HCT116 (cell line): Measurements from ENCODE around the gene INPP5E. TPM values are rescaled to one million over a fixed set of nuclear protein-coding genes. Genes with fewer than 3 reads are reported as not detected.

ENCODE experiments used
- ATAC-seq: fragments of 200-7000 bp; cut with Tn5 transposase; 2 replicates; pipeline ENCODE4 v1.9.1; 2020; ENCODE audit warnings: mild to moderate bottlenecking, moderate library complexity
- BruUV-seq: library from RNA; stranded (reverse); fragments of 400-500 nt; replicated peaks from 2 replicates; lab custom pipeline; 2021; lab: Mats Ljungman, UMichigan
- CTCF ChIA-PET: fragments of 300-600 bp; sonication (Branson Sonifier 250); formaldehyde crosslinking; loops from one replicate; lab custom pipeline; 2021; ENCODE audit warnings: antibody characterized with exemption; lab: Charles Lee
- POLR2A ChIA-PET: fragments of 300-600, 350-600 bp; sonication (Branson Sonifier 250); formaldehyde crosslinking; loops from one replicate; lab custom pipeline; 2021; ENCODE audit warnings: antibody characterized with exemption; lab: Charles Lee
- RAD21 ChIA-PET, 2 experiments: fragments of 300-600 bp; sonication (Branson Sonifier 250); formaldehyde crosslinking; loops; one replicate each; lab custom pipeline; 2023; ENCODE audit warnings: low total read pairs in 2 of 2; ENCODE audit not compliant: uncharacterized antibody in 2 of 2, unreplicated experiment in 2 of 2, low non-redundant PET in 1 of 2; lab: Charles Lee
- DNase-seq: peaks from one replicate; pipeline ENCODE4 v3.0.0-alpha.2; 2010; ENCODE audit warnings: low read depth, low spot score
- H2AFZ ChIP-seq: fragments of 200-600 bp; shearing (Covaris generic), sonication (generic); 2 replicates; pipeline ENCODE4 v1.6.1; 2017; ENCODE audit warnings: low read depth, mixed run types, mixed read lengths, antibody characterized with exemption, low read length; ENCODE audit not compliant: poor library complexity, severe bottlenecking
- H3K27ac ChIP-seq: 2 replicates; pipeline ENCODE4 v1.5.1; 2012; ENCODE audit warnings: low read depth, low read length
- H3K27me3 ChIP-seq: fragments of 200-600 bp; sonication (generic); 2 replicates; pipeline ENCODE4 v1.6.1; 2016; ENCODE audit warnings: mixed run types, low read length, mixed read lengths; ENCODE audit not compliant: insufficient read depth
- H3K36me3 ChIP-seq, 2 experiments: fragments of 200-500 bp in 1 of 2; fragments of 200-600 bp in 1 of 2; sonication (Bioruptor generic) in 1 of 2; sonication (generic) in 1 of 2; 2 replicates each; pipeline versions ENCODE4 v1.5.1 to v1.6.1; 2014 to 2016; ENCODE audit warnings: low read length in 2 of 2, inconsistent platforms in 1 of 2, mixed read lengths in 1 of 2, mixed run types in 1 of 2; ENCODE audit not compliant: insufficient read depth in 2 of 2, control insufficient read depth in 1 of 2
- H3K4me1 ChIP-seq, 2 experiments: fragments of 200-600 bp in 1 of 2; sonication (generic) in 1 of 2; 2 replicates each; pipeline versions ENCODE4 v1.5.1 to v1.6.1; 2012 to 2017; ENCODE audit warnings: low read length in 2 of 2, inconsistent platforms in 1 of 2, mild to moderate bottlenecking in 1 of 2, mixed read lengths in 1 of 2, mixed run types in 1 of 2, moderate library complexity in 1 of 2; ENCODE audit not compliant: insufficient read depth in 2 of 2, control insufficient read depth in 1 of 2
- H3K4me2 ChIP-seq: fragments of 200-600 bp; sonication (generic); 2 replicates; pipeline ENCODE4 v1.6.1; 2017; ENCODE audit warnings: mixed run types, low read length, mixed read lengths
- H3K4me3 ChIP-seq, 2 experiments: fragments of 200-600 bp in 1 of 2; sonication (generic) in 1 of 2; replicated peaks in 1 of 2; 2 replicates each; pipeline ENCODE4 v1.5.1; 2011 to 2016; ENCODE audit warnings: low read length in 2 of 2, control low read depth in 1 of 2, low read depth in 1 of 2, mild to moderate bottlenecking in 1 of 2, mixed read lengths in 1 of 2, mixed run types in 1 of 2
- H3K79me2 ChIP-seq: fragments of 200-600 bp; sonication (generic); 2 replicates; pipeline ENCODE4 v1.6.1; 2017; ENCODE audit warnings: mild to moderate bottlenecking, mixed run types, low read length, moderate library complexity, mixed read lengths; ENCODE audit not compliant: insufficient read depth
- H3K9ac ChIP-seq: fragments of 200-600 bp; sonication (generic); 2 replicates; pipeline ENCODE4 v1.6.1; 2016; ENCODE audit warnings: low read length, mixed read lengths
- H3K9me2 ChIP-seq: fragments of 200-600 bp; sonication (generic), shearing (Covaris generic); 2 replicates; pipeline ENCODE4 v1.6.1; 2017; ENCODE audit warnings: mixed run types, mild to moderate bottlenecking, moderate library complexity; ENCODE audit not compliant: insufficient read depth
- H3K9me3 ChIP-seq, 2 experiments: fragments of 200-500 bp in 1 of 2; fragments of 200-600 bp in 1 of 2; sonication (Bioruptor generic) in 1 of 2; sonication (generic) in 1 of 2; 2 replicates each; pipeline ENCODE4 v1.6.1; 2014 to 2017; ENCODE audit warnings: low read length in 2 of 2, mixed read lengths in 2 of 2, inconsistent platforms in 1 of 2, low read depth in 1 of 2, mild to moderate bottlenecking in 1 of 2, mixed run types in 1 of 2, moderate library complexity in 1 of 2; ENCODE audit not compliant: control insufficient read depth in 1 of 2, insufficient read depth in 1 of 2
- H4K20me1 ChIP-seq: fragments of 200-600 bp; sonication (generic), shearing (Covaris generic); 2 replicates; pipeline ENCODE4 v1.6.1; 2017; ENCODE audit warnings: mixed run types, mild to moderate bottlenecking, moderate library complexity; ENCODE audit not compliant: insufficient read depth
- EGR1 ChIP-seq: IDR thresholded peaks from 2 replicates; pipeline ENCODE4 v1.6.1; 2012; ENCODE audit warnings: low read depth
- ELF1 ChIP-seq: IDR thresholded peaks from 2 replicates; pipeline ENCODE4 v1.6.1; 2012; ENCODE audit warnings: low read depth, borderline replicate concordance
- EZH2phosphoT487 ChIP-seq: fragments of 200-600 bp; IDR thresholded peaks from 2 replicates; pipeline ENCODE4 v1.6.1; 2018; ENCODE audit warnings: antibody characterized with exemption, borderline replicate concordance
- JUND ChIP-seq: IDR thresholded peaks from 2 replicates; pipeline ENCODE4 v1.6.1; 2012
- POLR2A ChIP-seq: IDR thresholded peaks from 2 replicates; pipeline ENCODE4 v1.7.0; 2011; ENCODE audit warnings: borderline replicate concordance; ENCODE audit not compliant: insufficient read depth, insufficient read length; ENCODE audit errors: extremely low read depth
- POLR2AphosphoS5 ChIP-seq: IDR thresholded peaks from 2 replicates; pipeline ENCODE4 v1.6.1; 2011; ENCODE audit warnings: mild to moderate bottlenecking, low read depth, low read length, moderate library complexity
- RAD21 ChIP-seq: IDR thresholded peaks from 2 replicates; pipeline ENCODE4 v1.6.1; 2012; ENCODE audit warnings: low read depth, mild to moderate bottlenecking
- SRF ChIP-seq: IDR thresholded peaks from 2 replicates; pipeline ENCODE4 v1.6.1; 2012; ENCODE audit warnings: low read depth
- TCF7L2 ChIP-seq: IDR thresholded peaks from 2 replicates; pipeline ENCODE4 v1.7.0; 2011; ENCODE audit warnings: borderline replicate concordance, inconsistent platforms; ENCODE audit not compliant: insufficient read depth, insufficient read length; ENCODE audit errors: extremely low read depth
- YY1 ChIP-seq: IDR thresholded peaks from 2 replicates; pipeline ENCODE4 v1.6.1; 2011; ENCODE audit warnings: low read length, low read depth, moderate library complexity, mild to moderate bottlenecking; ENCODE audit not compliant: insufficient replicate concordance; ENCODE audit errors: extremely low read depth
- ZFX ChIP-seq: fragments of 450-650 bp; IDR thresholded peaks from 2 replicates; pipeline ENCODE4 v1.6.1; 2017
- ZNF274 ChIP-seq: fragments of 200-500 bp; sonication (Bioruptor generic); IDR thresholded peaks from 2 replicates; pipeline ENCODE4 v1.6.1; 2014; ENCODE audit warnings: mild to moderate bottlenecking, low read depth, low read length, inconsistent platforms
- intact Hi-C: fragments of 100-400 bp; cut with micrococcal nuclease; formaldehyde crosslinking; loops from 2 replicates; pipeline ENCODE4 v1.10.0; 2022
- total RNA-seq: library from RNA; stranded (reverse); gene quantifications from one replicate; pipeline ENCODE4 v1.2.1, GENCODE V29; 2021; ENCODE audit not compliant: unreplicated experiment
- TF ChIP-seq, protein P1 (sequence below): IDR thresholded peaks from 2 replicates; pipeline ENCODE4 v1.6.1; 2012; ENCODE audit warnings: low read depth

The INPP5E gene
- total RNA-seq, 1 experiment from 2014 or later = 23.8 TPM

GRCh38 chr9:136486823-136487620 lies 47.4 kb upstream of the INPP5E start:
- RAD21 ChIA-PET = interaction anchor here (1.1 to 1.4 kb wide), 3 partner anchors 138 to 145 kb away, joined by 3 to 6 read pairs (median 3); no protein-coding TSS in a partner anchor
- CTCF ChIA-PET = interaction anchor here (2.9 to 7.3 kb wide), 2 partner anchors 140 to 145 kb away, joined by 21 to 108 read pairs (median 23); no protein-coding TSS in a partner anchor
- no peaks in the 10 kb centered on the region; a peak in 1 of 4 replicates for H3K36me3 ChIP-seq
- H4K20me1 ChIP-seq = no peaks in the 10 kb centered on the region
- peaks cover 5 to 24% of the 10 kb centered on the region in 2 experiments for H3K4me1 ChIP-seq
- intact Hi-C loops = loop anchor here (5.0 kb wide), 1 partner anchor 50 kb away; no protein-coding TSS in a partner anchor
- peaks cover 7% of the 10 kb centered on the region for H3K79me2 ChIP-seq
- POLR2A ChIA-PET = no interaction called here
- DNase-seq = no peak
- H3K9ac ChIP-seq = no peak overlapping the region
- H3K27ac ChIP-seq = no peak overlapping the region
- H3K9me3 ChIP-seq = no peaks in the 10 kb centered on the region
- no peak for ATAC-seq
- no TSS peak for BruUV-seq
- TF ChIP-seq RAD21 (no peak), ZNF274 (no peak), SRF (no peak), TCF7L2 (no peak), ZFX (no peak), EZH2phosphoT487 (no peak), POLR2AphosphoS5 (no peak), POLR2A (no peak), YY1 (no peak), JUND (no peak), ELF1 (no peak), EGR1 (no peak)
- TF ChIP-seq, protein P1, sequence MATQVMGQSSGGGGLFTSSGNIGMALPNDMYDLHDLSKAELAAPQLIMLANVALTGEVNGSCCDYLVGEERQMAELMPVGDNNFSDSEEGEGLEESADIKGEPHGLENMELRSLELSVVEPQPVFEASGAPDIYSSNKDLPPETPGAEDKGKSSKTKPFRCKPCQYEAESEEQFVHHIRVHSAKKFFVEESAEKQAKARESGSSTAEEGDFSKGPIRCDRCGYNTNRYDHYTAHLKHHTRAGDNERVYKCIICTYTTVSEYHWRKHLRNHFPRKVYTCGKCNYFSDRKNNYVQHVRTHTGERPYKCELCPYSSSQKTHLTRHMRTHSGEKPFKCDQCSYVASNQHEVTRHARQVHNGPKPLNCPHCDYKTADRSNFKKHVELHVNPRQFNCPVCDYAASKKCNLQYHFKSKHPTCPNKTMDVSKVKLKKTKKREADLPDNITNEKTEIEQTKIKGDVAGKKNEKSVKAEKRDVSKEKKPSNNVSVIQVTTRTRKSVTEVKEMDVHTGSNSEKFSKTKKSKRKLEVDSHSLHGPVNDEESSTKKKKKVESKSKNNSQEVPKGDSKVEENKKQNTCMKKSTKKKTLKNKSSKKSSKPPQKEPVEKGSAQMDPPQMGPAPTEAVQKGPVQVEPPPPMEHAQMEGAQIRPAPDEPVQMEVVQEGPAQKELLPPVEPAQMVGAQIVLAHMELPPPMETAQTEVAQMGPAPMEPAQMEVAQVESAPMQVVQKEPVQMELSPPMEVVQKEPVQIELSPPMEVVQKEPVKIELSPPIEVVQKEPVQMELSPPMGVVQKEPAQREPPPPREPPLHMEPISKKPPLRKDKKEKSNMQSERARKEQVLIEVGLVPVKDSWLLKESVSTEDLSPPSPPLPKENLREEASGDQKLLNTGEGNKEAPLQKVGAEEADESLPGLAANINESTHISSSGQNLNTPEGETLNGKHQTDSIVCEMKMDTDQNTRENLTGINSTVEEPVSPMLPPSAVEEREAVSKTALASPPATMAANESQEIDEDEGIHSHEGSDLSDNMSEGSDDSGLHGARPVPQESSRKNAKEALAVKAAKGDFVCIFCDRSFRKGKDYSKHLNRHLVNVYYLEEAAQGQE = no peak
- no peaks in the 10 kb centered on the region for H3K27me3 ChIP-seq
- H3K4me3 ChIP-seq = no peak overlapping the region
- H3K9me2 ChIP-seq = no peaks in the 10 kb centered on the region
- H3K4me2 ChIP-seq = no peak overlapping the region
- no peak overlapping the region for H2AFZ ChIP-seq
